Myocyte (in vitro differentiated cells): ENCODE results near the gene SMARCD3. TPM values are rescaled to one million over a fixed set of nuclear protein-coding genes. Genes with fewer than 3 reads are reported as not detected.

ENCODE experiments used
- DNase-seq: peaks from one replicate; pipeline ENCODE4 v3.0.0-alpha.2; 2012; ENCODE audit warnings: low read depth
- polyA plus RNA-seq: library from polyadenylated mRNA; unstranded; fragments of >200 nt; gene quantifications from one replicate; pipeline ENCODE4 v1.2.1, GENCODE V29; 2012; ENCODE audit warnings: missing spikeins
- total RNA-seq: library from RNA; depleted of rRNA; stranded (reverse); fragments of >200 nt; gene quantifications from 2 replicates; pipeline ENCODE4 v1.2.3, GENCODE V29; 2014

The SMARCD3 gene
- total RNA-seq: 251 and 274 TPM in 2 replicates
- polyA plus RNA-seq: 138 TPM

- peak; percentile 86 for DNase-seq
Measured at GRCh38 chr7:151248346-151249033, at the start of gene SMARCD3. Gene SMARCD3, minus strand, starts transcription at chr7:151248694. Its CDS starts 132 bp downstream, at chr7:151248562.

GRCh38 chr7:151296202-151296992 lies 47.9 kb upstream of the SMARCD3 start:
- no peak for DNase-seq

DNA sequence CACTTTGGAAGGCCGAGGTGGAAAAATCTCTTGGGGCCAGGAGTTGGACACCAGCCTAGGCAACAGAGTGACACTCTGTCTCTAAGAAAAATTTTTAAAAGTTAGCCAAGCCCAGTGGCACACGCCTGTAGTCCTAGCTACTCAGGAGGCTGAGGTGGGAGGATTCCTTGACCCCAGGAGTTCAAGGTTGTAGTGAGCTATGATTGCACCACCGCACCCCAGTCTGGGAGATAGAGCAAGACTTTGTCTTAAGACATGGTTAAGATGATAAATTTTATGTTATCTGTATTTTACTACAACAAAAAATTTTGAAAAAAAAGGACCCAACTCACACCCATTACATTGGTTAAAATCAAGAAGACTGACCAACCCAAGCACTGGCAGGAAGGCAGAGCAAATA lies 44.4 kb upstream of the SMARCD3 start:
- no peak for DNase-seq

- no peak for DNase-seq
Measured at GRCh38 chr7:151291206-151291605, 42.7 kb upstream of the SMARCD3 start.

DNA sequence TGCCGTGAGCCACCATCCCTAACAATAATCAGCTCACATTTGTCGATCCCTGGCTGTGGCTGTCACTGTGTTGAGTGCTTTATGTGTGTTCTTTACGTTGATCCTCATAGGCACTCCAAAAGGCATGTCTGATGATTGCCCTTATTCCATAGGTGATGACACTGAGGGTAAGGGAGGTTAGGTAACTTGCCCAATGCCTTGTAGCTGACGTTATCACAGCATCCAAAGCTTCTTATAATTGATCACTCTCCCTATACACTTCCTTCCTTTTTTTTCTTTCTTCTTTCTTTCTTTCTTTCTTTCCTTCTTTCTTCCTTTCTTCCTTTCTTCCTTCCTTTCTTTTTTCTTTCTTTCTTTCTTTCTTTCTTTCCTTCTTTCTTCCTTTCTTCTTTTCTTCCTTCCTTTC lies 41.9 kb upstream of the SMARCD3 start:
- DNase-seq: no peak

- DNase-seq: no peak
Measured at GRCh38 chr7:151289891-151290290, 41.4 kb upstream of the SMARCD3 start.

DNA sequence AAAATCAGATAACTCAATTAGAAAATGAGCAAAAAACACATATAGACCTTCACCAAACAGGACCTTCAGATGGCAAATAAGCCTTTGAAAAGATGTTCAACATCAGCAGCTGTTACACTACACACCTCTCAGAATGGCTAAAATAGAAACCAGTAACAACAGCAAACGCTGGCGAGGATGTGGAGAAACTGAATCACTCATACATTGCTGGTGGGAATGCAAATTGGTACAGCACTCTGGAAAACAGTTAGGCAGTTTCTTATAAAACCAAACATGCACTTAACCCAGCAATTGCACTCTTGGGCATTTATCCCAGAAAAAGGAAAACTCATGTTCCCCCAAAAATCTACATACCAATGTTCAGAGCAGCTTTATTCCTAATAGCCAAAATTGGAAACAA lies 37.7 kb upstream of the SMARCD3 start:
- DNase-seq: peak; percentile 53

GRCh38 chr7:151283302-151283701 lies 34.8 kb upstream of the SMARCD3 start:
- DNase-seq: no peak

- DNase-seq: no peak
Measured at GRCh38 chr7:151282111-151282510, 33.6 kb upstream of the SMARCD3 start.

GRCh38 chr7:151281686-151282085 lies 33.2 kb upstream of the SMARCD3 start:
- peak; percentile 32 for DNase-seq

DNA sequence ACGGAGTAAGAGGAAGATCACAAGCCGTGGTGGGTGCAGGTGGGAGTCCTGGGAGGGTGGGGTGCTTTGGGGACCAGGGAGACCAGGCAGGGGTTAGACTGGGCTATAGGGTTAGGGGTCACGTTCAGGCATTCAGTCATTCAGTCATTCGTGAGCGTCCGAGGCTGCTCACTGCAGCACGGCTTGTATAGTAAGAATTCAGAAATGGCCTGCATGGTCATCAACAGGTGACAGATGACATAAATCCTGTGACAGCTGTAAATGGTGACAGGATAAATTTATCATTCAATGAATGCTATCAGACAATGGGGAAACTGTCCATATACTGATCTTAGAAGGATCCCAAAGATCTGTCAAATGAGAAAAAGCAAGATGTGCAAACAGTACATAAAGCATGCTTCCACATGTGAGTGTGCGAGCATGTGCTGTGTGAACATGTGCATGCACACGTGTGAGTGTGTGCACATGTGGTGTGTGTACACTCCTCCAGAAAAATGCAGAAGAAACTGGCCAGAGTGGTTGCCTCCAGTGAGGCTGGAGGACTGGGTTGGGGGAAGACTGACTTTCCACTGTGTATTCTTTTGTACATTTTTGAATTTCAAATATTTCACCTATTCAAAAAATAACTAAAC lies 32.0 kb upstream of the SMARCD3 start:
- peak; percentile 82 for DNase-seq

GRCh38 chr7:151279868-151280267 lies 31.4 kb upstream of the SMARCD3 start:
- DNase-seq: no peak

- DNase-seq: no peak
Measured at GRCh38 chr7:151278949-151279348, 30.5 kb upstream of the SMARCD3 start.

DNA sequence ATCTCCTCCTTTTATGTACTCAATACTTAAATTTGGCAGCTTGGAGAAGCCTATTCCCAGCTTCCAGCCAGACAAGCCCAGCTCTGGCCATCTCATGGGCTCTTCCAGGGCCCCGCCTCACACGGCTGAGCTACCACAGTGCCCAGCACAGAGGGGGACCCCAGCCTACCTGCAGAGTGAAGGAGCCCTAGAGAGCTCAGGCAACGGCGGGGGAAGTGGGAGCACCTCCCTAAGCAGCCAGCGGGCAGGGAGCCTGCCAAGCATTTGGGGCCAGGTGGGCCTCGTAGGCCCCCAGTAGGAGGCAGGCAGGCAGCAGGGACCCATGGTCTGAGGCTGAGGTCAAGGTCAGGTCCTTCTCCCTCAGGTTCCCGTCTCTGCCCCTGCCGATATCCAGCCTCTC lies 29.1 kb upstream of the SMARCD3 start:
- no peak for DNase-seq

DNA sequence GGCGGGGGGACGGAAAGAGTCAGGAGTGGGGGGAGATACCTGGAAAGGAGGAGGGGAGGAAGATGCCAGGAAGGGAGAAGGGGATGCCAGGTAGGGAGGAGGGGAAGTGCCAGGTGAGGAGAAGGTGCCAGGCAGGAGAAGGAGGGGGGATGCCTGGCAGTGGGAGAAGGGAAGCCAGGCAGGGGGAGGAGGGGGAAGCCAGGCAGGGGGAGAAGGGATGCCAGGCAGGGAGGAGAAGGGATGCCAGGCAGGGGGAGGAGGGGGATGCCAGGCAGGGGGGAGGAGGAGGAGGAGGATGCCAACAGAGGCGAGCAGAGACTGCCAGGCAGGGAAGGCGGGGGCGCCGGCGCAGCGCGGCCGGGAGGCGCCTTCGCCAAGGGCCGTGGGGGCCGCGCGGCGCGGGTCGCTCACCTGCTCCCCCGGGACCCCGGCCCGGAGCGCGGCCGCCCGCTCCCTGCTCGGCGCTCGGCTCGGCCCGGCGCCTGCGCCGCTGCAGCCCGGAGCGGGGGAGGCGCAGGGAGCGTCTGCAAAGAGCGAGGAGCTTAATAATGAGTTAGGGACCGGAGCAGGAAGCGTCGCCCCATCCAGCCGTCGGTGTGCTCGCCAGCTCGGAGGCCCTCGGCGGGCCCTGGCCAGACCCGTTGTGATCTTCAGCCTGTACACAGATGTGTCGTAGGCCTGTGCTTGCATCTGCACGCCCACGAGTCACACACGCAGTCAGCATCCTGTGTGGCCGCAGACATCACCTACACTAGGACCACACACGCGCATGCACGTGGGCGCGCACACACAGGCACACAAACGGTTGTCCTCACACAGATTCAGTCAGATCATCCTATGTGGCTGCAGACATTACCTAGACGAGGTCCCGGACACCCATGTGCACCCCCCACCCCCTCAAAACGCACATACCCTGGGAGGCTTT lies 28.4 kb upstream of the SMARCD3 start:
- peak; percentile 70 for DNase-seq

DNA sequence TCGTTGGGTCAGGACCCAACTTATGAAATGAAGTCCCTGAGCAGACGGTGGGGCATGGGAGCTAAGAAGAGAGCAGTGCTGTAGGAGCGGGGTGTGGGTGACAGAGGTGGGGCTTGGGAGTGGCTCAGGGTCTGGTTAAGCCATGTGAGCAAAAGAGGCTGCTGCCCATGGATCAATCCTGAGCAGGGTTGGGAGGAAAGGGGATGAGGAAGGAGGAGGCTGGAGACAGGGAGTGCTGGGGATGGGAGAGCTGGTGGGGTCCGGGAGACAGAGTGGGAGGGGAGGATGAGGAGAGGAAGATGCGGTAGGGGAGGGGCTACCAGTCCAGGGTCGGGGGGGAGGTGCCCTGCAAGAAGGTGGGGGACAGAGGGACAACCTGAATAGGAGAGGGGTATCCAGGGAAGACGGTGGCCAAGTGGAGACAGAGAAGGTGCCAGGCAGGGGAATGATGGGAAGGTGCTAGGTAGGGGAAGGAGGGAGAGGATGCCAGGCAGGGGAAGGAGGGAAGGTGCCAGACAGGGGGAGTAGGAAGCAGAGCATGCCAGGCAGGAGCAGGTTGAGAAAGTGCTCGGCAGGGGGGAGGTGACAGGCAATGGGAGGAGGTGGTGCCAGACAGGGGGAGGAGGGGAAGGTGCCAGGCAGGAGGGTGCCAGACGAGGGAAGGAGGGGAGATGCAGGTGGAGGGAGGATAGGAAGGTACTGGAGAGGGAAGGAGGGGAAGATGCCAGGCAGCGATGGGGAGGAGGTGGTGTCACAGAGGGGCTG lies 27.5 kb upstream of the SMARCD3 start:
- no peak for DNase-seq

DNA sequence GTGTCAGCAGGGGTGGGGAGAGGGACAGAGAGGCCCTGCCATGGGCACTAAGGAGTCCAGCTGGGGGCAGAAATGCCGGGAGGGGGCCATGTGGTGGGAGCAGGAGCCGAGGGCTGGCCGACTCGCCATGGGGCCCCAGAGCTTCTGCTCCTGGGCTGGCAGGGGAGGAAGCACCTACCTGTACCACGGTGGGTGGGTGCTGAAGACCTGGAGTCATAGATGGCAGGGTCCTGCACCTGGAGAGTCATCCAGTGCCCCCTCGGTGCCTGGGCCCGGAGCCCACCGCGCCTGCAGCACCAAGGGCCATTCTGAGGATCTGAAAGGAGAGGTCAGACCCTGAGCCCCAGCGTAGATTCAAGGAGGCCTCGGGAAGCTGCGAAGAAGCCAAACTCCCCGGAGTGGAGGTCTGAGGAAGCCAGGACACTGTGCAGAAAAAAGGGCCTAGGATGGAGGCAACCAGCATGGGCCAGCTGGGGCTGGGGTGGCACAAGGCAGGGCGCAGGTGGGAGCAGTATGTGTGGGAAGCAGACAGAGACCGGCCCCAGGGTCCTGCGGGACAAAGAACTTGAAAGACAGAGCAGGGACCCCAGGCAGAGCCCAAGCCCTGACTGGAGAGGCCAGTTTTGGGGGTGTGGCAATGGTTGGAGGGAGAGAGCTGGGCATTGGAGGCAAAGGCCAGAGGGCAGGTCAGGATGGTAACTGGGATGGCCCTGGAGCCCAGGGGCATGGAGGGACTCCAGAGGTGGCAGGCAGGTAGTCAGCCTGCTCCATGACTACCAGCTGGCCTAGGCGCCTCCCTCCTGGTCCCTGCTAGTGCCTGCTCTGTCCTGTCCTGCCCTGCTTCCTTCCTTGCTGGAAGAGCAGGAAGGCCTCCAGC lies 26.7 kb upstream of the SMARCD3 start:
- no peak for DNase-seq

- no peak for DNase-seq
Measured at GRCh38 chr7:151274396-151274795, 25.9 kb upstream of the SMARCD3 start.

GRCh38 chr7:151273651-151274390 lies 25.3 kb upstream of the SMARCD3 start:
- no peak for DNase-seq
